GM19463 (cell line): ENCODE measurements around the gene TFF2.

Experiments
- ATAC-seq: cut with Tn5 transposase; IDR thresholded peaks from one replicate; pipeline ENCODE4 v1.9.1; 2021; ENCODE audit warnings: mild to moderate bottlenecking, moderate library complexity; ENCODE audit not compliant: unreplicated experiment

The TFF2 gene

GRCh38 chr21:42366292-42367010, 15.7 kb upstream of the TFF2 start, which contains the start of gene TFF1:
Gene TFF1, minus strand, starts transcription at chr21:42366535. Its CDS starts 40 bp downstream, at chr21:42366495.
- ATAC-seq: no peak

DNA sequence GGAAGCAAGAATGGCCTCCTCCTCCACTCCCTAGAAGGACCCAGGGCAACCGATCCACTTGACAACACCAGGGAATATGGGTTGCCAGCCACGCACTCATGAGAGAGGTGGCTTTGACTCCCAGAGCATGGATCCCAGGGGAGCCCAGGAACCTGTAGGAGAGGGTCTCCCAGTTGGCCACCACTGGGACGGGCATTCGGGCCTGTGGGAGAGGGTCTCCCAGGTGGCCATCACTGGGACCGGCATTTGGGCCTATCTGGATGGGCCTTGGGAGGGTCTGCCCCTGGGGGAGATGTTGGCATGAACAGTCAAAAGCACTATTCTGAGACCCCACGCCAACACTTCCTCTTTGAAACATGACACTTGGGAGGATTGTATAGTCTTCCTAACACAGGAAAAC, 15.0 kb upstream of the TFF2 start:
- ATAC-seq: no peak

GRCh38 chr21:42364304-42364865, 13.6 kb upstream of the TFF2 start:
- no peak for ATAC-seq

GRCh38 chr21:42363312-42363711, 12.5 kb upstream of the TFF2 start:
- ATAC-seq: no peak

GRCh38 chr21:42362700-42363099, 11.9 kb upstream of the TFF2 start:
- no peak for ATAC-seq

DNA sequence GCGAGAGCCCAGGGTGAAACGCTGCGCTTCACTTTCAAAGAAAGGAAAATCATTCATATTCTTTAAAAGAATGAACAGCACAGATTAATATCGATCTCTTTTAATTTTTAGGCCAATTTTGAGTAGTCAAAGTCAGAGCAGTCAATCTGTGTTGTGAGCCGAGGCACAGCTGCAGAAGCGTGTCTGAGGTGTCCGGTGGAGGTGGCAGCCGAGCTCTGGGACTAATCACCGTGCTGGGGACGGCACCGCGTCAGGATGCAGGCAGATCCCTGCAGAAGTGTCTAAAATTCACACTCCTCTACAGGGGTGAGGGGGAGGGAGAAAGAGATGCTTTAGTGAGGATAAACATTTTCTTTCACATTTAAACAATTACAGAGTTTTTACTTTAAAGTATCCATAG, 11.4 kb upstream of the TFF2 start:
- no peak for ATAC-seq

GRCh38 chr21:42361286-42361685, 10.5 kb upstream of the TFF2 start:
- no peak for ATAC-seq

DNA sequence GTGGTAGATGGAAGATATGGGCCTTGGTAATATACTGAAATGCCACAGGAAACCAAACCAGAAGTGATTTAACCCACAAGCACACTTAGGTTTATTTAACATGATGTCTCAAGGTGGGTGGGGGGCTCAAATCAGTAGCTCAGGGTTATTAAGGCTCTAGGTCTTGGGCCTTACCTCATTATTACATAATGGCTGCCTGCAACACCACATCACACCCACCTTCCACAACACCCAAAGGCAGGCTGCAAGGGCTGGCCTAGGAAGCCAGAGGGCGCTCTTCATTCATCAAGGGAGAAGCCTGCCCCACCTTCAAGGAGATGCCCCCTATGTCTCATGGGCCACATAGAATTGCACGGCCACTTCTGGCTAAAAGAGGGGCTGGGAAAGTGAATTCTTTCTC, 9.5 kb upstream of the TFF2 start:
- ATAC-seq: no peak

- ATAC-seq: no peak
Observed at GRCh38 chr21:42358937-42359336, 8.1 kb upstream of the TFF2 start.

DNA sequence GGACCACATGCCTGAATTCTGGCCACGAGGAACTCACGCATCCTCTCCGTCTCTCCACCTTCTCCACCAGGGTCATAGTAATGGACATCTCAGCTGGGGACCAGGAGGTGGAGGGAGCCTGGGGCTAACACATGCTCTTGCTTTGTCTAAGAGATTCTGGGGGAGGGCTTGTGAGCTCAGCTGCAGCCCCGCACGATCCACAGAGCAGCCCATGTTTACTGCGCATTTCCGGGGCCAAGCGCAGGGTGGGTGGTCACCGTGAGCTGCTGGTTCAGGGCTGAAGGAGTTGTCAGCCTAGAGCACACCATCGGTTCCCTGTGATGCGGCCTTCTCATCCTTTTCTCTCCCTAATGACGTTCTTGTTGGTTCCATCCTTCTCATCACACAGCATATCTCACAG, 7.5 kb upstream of the TFF2 start:
- no peak for ATAC-seq

DNA sequence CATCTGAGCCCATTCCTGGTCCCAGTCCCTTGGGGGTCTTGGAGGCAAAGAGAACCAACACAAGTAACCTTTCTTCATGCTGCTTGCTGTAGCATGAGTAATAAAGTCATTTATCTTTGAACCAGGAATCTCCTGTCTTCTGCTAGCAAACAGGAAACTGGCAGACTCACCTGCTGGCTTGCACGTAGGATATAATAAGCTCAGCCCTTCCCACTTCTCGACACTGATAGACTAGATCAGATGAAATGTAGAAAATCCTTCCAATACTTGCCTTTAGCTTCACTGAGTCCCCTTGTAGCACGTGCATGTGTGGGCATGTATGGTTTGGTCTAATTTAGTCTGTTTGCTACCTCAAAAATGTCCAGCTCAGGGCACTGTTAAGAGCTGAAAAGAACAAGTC, 6.5 kb upstream of the TFF2 start:
- ATAC-seq: no peak

DNA sequence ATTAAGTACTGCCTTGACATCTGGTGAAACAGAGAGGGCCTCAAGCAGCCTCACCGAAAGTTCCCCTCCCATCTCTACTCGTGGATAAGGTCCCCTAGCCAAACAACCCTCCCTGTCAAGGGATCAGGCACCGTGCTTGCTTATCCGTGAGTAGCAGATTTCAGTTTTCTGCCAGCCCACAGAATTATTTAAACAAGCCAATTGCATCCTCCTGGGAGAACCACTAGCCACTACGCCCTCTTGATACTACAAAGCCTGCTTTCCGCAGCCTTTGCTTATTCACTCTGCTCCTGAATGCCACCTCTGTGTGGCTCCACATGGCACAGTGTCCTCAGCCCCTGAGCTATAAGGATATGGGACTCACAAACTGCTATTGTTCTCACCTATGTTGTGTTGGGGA, 5.9 kb upstream of the TFF2 start:
- ATAC-seq: no peak

DNA sequence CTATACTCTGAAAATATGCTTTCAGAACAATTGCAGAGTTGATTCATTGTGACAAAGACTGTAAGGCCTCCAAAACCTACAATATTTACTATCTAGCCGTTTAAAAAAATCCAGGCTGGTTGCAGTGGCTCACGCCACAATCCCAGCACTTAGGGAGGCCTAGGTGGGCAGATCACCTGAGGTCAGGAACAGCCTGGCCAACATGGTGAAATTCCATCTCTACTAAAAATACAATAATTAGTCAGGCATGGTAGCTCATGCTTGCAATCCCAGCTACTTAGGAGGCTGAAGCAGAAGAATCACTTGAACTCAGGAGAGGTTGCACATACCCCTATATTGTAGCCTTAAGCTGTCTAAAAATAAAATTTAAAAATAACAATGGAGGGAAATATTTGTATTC, 5.3 kb upstream of the TFF2 start:
- no peak for ATAC-seq

DNA sequence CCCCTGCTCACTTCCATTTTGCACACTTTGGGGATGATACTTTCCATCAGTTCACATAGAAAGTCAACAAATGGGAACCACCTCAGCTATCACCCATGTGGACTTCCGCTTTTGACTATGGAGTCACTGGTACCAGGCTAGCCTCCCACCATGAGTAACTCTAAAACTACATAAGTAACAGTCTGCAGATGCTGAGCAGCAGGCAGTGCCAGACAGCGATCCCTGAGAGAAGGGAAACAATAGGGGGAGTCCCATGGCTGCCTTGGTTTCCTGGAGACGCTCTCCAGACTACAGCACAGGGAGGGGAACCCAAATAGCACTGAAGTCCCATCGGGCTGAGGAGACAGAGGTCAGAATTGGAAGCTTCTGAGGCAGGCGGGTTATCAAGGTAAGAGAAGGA, 2.8 kb upstream of the TFF2 start:
- ATAC-seq: no peak

DNA sequence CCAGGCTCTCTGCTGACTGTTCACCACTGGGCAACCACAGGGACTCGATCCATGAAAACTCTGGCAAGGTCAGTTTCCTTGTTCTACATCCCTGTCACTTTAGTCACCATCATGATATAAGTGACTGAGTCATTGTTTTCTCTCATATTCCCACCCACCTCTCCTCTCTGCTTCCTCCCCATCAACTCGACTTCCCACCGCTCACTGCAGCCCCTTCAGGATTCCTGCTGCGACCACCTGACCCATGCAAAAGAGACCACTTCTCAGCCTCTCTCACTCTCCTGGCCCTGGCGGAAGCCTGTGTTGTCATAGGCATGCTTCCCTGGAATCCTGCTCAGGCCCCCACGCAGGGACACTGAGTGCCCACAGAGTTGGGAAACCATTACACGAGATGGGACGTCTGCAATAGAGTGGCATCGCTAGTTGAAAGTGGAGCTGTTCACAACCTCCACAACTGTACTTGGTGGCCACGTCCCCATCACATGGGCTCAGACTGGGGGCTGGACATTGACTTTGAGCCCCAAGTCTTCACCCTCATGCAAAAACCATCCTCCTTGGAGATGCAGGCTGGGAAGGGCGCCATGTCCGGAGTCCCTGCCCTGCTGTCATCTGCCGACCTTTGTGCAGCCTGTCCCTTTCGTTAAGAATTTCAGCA, 1.8 kb upstream of the TFF2 start:
- ATAC-seq: no peak

DNA sequence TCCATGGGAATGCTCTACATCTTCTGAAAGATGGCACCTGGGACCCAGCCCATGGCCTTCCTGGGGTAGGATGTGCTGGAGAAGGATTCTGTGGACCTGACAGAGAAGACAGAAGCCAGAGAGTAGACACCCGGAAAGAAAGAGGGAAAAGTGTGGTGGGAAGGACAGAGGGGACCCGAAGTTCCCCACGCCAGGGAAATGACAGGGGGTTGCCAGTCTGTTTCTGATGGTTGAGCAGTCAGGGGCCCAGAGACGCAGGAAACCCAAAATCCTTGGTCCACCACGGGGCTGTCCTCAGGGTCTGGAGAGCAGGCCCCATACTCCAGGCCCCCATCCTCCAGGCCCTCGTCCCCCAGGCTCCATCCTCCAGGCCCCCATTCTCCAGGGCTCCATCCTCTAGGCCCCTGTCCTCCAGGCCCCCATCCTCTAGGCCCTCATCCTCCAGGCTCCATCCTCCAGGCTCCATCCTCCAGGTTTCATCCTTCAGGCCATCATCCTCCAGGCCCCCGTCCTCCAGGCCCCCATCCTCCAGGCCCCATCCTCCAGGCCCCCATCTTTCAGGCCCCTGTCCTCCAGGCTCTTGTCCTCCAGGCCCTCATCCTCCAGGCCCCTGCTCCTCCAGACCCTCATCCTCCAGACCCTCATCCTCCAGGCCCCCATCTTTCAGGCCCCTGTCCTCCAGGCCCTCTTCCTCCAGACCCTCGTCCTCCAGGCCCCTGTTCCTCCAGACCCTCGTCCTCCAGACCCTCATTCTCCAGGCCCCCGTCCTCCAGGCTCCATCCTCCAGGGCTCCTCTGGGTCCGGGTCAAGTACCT, 1.0 kb upstream of the TFF2 start:
- ATAC-seq: no peak

- no peak for ATAC-seq
Observed at GRCh38 chr21:42350318-42350910, 380 bp downstream of the TFF2 start.

- no peak for ATAC-seq
Observed at GRCh38 chr21:42349420-42350317, 1.1 kb downstream of the TFF2 start.

GRCh38 chr21:42348762-42349161, 2.0 kb downstream of the TFF2 start:
- ATAC-seq: no peak
